HG02884 (cell line): ENCODE results near the gene TRABD2B.

ENCODE experiments used
- ATAC-seq: cut with Tn5 transposase; IDR thresholded peaks from one replicate; pipeline ENCODE4 v1.9.1; 2021; ENCODE audit warnings: mild to moderate bottlenecking, moderate library complexity; ENCODE audit not compliant: unreplicated experiment

The TRABD2B gene

GRCh38 chr1:47855230-47855629 is 142.0 kb downstream of the TRABD2B start:
- ATAC-seq: no peak

GRCh38 chr1:47854552-47855144 is 142.5 kb downstream of the TRABD2B start:
- no peak for ATAC-seq

- ATAC-seq: no peak
Observed at GRCh38 chr1:47853852-47854251, 143.3 kb downstream of the TRABD2B start.

GRCh38 chr1:47853059-47853458 is 144.1 kb downstream of the TRABD2B start:
- ATAC-seq: no peak

- no peak for ATAC-seq
Observed at GRCh38 chr1:47852006-47852718, 145.0 kb downstream of the TRABD2B start.

GRCh38 chr1:47850451-47850850 is 146.7 kb downstream of the TRABD2B start:
- ATAC-seq: no peak

GRCh38 chr1:47849591-47850261 is 147.5 kb downstream of the TRABD2B start:
- ATAC-seq: no peak

- ATAC-seq: no peak
Observed at GRCh38 chr1:47849005-47849521, 148.1 kb downstream of the TRABD2B start.

GRCh38 chr1:47847763-47848162 is 149.4 kb downstream of the TRABD2B start:
- no peak for ATAC-seq

- ATAC-seq: no peak
Observed at GRCh38 chr1:47844558-47844955, 152.6 kb downstream of the TRABD2B start.

- ATAC-seq: no peak
Observed at GRCh38 chr1:47843781-47844557, 153.2 kb downstream of the TRABD2B start.

- ATAC-seq: no peak
Observed at GRCh38 chr1:47843059-47843458, 154.1 kb downstream of the TRABD2B start.

- no peak for ATAC-seq
Observed at GRCh38 chr1:47842228-47842919, 154.8 kb downstream of the TRABD2B start.

GRCh38 chr1:47841356-47841755 is 155.8 kb downstream of the TRABD2B start:
- ATAC-seq: no peak

GRCh38 chr1:47840393-47841190 is 156.6 kb downstream of the TRABD2B start:
- ATAC-seq: no peak

GRCh38 chr1:47839433-47839760 is 157.8 kb downstream of the TRABD2B start:
- no peak for ATAC-seq

GRCh38 chr1:47838562-47839432 is 158.4 kb downstream of the TRABD2B start:
- no peak for ATAC-seq

GRCh38 chr1:47837866-47838561 is 159.2 kb downstream of the TRABD2B start:
- no peak for ATAC-seq
